Stimulated activated CD8-positive, alpha-beta memory T cell treated with anti-CD3 and anti-CD28 coated beads, Interleukin-4, amount 100 ng/mL, for 1 hour (primary cell): Measurements from ENCODE around the gene STARD13.
"Not testable (repeated sequence)": the region's sequence is repeated elsewhere in the genome, so short reads cannot be mapped to it uniquely, and the experiment has no call there.

Experiments used
- DNase-seq, 2 donors: peaks; one replicate each; pipeline ENCODE4 v3.0.0-alpha.2; 2020; ENCODE audit warnings: low read depth in 2 of 2, low spot score in 1 of 2

STARD13 gene

GRCh38 chr13:33257841-33258807 lies 27.4 kb downstream of the STARD13 start:
- DNase-seq, result no peak

DNA sequence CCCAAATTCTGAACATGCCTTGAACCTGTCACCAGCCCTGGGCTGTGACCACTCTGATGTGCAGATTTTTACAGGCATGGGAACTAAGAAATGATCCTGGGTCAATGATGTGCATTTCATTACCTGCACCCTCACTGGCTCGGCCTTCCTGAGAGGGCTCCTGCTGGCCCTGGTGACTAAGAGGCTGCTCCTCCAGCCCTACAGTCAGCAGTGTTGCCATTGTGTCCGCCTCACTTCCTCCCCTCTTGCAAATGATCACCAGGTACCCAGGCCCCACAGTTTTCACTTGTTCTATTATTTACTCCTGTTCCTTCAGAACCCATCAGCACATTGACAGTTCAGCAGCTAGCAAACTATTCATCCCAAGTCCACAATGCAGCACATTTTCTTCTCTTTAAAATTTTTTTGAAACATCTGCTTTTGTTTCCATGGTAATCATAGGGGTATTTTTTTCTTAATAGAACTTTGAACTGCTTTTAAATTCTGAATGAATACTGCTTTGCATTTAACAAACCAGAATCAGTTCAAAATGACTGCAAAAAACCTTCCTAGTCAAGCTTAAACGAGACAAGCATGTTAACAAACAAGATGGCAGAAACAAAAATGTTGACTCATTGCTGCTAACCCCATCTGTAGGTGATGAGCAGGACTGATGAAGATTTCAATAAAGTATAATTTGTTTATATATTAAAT lies 29.3 kb downstream of the STARD13 start:
- no peak for DNase-seq

GRCh38 chr13:33252135-33252534 lies 33.4 kb downstream of the STARD13 start:
- no peak for DNase-seq

DNA sequence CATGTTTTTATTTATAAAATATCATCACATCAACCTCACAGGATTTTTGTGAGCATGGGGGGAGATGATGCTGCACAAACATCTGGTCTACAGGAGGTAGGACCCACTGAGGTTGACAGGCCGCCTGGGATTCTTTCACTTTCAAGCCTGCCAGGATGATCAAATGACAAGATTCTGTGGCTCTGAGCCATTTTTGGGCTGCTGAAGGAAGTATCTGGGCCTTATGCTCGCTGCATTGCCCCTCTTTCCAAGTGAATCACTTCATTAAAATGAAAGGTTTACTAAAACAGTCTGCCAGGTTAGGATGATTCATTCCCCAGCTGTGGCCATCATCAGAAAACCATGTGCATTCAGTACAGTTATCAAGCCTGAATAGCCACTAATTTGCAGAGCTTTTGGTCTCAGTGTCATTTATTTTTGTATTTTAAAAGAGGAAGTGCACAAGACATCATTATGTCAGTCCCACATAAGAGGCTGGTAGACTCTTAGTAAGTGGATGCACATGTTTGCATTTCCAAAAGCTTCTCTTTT lies 34.4 kb downstream of the STARD13 start:
- DNase-seq, result no peak

- DNase-seq, result no peak
Observed at GRCh38 chr13:33250609-33251008, 34.9 kb downstream of the STARD13 start.

- no peak for DNase-seq
Observed at GRCh38 chr13:33249894-33250293, 35.7 kb downstream of the STARD13 start.

- no peak for DNase-seq
Observed at GRCh38 chr13:33249066-33249465, 36.5 kb downstream of the STARD13 start.

- DNase-seq, result no peak
Observed at GRCh38 chr13:33245505-33246158, 39.9 kb downstream of the STARD13 start.

GRCh38 chr13:33244907-33245287 lies 40.7 kb downstream of the STARD13 start:
- no peak for DNase-seq

GRCh38 chr13:33244210-33244906 lies 41.2 kb downstream of the STARD13 start:
- no peak for DNase-seq

DNA sequence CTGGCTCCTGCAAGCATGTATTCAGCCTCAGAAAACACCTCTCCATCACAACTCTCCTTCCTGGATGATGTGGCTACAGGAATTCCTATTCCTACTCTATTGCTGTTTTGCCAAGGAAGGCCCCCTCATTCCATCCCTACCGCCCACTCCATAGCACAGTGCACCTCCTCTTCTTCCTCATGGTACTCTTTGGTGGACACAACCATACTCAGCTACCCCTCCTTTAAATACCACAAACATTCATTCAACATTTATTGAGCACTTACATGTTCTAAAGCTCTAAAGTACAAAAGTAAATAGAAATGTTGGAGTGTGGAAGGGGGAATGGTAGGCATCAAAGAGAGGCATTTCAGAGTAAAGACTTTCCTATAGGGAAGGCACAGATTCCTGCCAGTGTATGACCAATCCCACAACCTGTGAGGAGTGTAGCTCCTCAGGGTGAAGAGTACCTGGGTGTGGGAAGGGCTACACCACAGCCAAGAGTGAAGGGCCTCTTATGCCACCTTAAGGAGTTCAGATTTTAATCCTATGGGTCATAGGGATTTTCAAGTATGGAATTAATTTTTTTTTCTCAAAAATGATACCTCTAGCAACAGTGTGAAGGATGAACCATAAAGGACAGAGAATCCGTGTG lies 42.5 kb downstream of the STARD13 start:
- DNase-seq, result no peak

GRCh38 chr13:33242372-33242771 lies 43.2 kb downstream of the STARD13 start:
- not testable (repeated sequence) for DNase-seq

DNA sequence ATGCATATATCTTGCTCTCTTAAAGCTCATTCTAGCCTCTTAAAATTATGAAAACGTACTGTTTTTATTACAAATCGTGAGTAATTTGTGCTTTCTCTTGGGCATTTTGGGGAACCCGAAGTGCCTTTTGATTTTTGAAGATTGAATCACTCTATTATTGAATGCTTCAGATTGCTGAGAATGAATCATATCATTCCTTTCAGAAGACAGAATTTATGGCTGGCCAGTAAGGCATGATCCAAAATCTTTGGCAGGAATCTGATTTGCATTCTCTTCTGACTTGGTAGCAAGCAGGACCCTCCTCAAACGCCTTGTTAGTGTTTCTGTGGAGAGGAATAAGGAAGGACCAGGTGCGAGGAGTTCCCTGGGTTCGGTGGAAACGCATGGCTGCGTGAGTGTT lies 49.5 kb downstream of the STARD13 start:
- DNase-seq, result no peak

- no peak for DNase-seq
Observed at GRCh38 chr13:33235564-33235963, 50.0 kb downstream of the STARD13 start.

DNA sequence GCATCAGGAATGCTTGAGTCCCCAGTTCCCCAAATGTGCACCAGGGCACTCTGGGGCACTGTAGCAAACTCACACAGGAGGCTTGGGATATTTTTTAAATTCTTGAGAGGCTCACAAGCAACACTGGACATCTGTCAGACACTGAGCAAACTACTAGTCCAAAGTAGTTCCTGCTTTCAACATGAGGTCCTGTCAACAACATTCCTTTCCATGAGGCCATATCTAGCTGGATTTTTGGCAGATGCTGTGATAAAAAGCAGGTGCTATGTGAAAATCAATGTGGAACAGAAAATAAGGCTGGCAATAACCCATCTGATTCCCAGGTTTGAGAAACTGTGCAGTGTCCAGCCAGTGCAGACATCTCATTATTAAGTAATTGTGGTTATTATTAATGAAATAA lies 50.5 kb downstream of the STARD13 start:
- DNase-seq, result no peak

DNA sequence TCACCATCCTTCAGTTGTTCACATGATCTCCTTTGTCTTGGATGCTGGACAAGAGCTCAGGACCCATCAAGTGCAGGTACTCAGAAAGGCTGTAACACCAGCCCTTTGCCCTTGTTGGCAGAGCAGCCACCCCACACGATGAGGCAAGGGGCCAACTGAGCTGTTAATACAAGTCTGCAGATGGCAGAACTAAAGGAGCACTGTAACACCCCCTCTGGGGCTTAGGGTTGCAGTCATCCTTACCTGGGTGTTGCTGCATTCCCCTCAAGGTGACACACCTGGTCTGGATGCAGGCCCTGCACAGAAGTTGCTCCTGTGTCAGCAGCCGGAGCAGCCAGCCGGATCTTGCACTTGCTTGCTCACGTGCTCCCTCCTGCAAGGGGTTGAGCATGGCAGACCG lies 52.0 kb downstream of the STARD13 start:
- DNase-seq, result no peak

DNA sequence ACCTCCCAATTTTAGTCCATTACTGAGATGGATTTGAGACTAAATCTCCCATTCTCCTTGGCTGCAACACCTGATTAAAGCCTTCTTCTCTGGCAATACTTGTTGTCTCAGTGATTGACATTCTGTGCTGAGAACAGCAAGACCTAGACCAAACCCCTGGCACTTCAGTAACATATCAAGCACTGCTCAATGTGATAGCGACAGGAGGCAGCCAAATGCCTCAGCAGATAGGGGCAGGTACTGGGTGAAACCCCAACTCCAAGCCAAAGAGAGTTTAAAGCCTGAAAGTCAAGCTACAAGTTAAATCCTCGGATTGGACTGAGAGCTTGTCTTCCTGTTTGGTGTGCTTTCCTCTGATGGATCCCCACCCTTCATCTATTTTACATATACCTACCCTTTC lies 52.7 kb downstream of the STARD13 start:
- DNase-seq, result no peak

DNA sequence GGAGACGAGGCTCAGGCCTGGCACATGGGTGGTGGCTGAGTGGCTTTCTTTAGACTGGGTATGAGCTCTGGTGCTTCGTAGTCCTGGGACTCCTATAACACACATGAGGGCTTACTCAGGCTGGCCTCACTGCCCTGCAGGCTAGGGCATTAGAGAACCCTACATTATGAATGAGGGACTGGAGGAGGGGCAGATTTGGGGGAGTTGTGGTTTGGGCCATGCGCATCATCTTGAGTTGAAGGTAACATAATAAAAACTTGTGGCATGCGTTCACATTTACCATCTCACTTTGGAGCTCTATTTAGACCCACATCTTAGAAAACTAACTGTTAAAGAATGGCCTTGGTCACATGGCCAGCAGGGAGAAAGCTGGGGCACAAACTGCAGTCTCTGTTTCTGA lies 54.2 kb downstream of the STARD13 start:
- no peak for DNase-seq

- no peak for DNase-seq
Observed at GRCh38 chr13:33230178-33230881, 55.2 kb downstream of the STARD13 start.
